ENCODE measurements around the gene BCHE.

BCHE gene

GRCh38 chr3:165837058-165837525 is at the start of gene BCHE:
BCHE (minus strand) TSS chr3:165837423; CDS start chr3:165831033, 6,390 bp downstream.
- no peak for DNase-seq (ENCODE audit: low read depth in 3 of 3)

GRCh38 chr3:165885558-165886270 is 48.5 kb upstream of the BCHE start:
- no peak for DNase-seq (ENCODE audit: low read depth in 3 of 3)

GRCh38 chr3:165884518-165884917 is 47.3 kb upstream of the BCHE start:
- DNase-seq (ENCODE audit: low read depth in 3 of 3): no peak

- DNase-seq (ENCODE audit: low read depth in 3 of 3): no peak
Observed at GRCh38 chr3:165883863-165884478, 46.7 kb upstream of the BCHE start.

GRCh38 chr3:165883117-165883516 is 45.9 kb upstream of the BCHE start:
- no peak for DNase-seq (ENCODE audit: low read depth in 3 of 3)

- no peak for DNase-seq (ENCODE audit: low read depth in 3 of 3)
Observed at GRCh38 chr3:165875644-165876043, 38.4 kb upstream of the BCHE start.

GRCh38 chr3:165874663-165875489 is 37.7 kb upstream of the BCHE start:
- DNase-seq (ENCODE audit: low read depth in 3 of 3): no peak

- no peak for DNase-seq (ENCODE audit: low read depth in 3 of 3)
Observed at GRCh38 chr3:165868088-165868487, 30.9 kb upstream of the BCHE start.

GRCh38 chr3:165859061-165859460 is 21.8 kb upstream of the BCHE start:
- no peak for DNase-seq (ENCODE audit: low read depth in 3 of 3)

- DNase-seq (ENCODE audit: low read depth in 3 of 3): no peak
Observed at GRCh38 chr3:165855581-165855980, 18.4 kb upstream of the BCHE start.

GRCh38 chr3:165854696-165855095 is 17.5 kb upstream of the BCHE start:
- no peak for DNase-seq (ENCODE audit: low read depth in 3 of 3)

GRCh38 chr3:165852711-165853110 is 15.5 kb upstream of the BCHE start:
- no peak for DNase-seq (ENCODE audit: low read depth in 3 of 3)

- no peak for DNase-seq (ENCODE audit: low read depth in 3 of 3)
Observed at GRCh38 chr3:165852191-165852590, 15.0 kb upstream of the BCHE start.

- DNase-seq (ENCODE audit: low read depth in 3 of 3): no peak
Observed at GRCh38 chr3:165846056-165846455, 8.8 kb upstream of the BCHE start.

- DNase-seq (ENCODE audit: low read depth in 3 of 3): no peak
Observed at GRCh38 chr3:165839296-165840076, 2.3 kb upstream of the BCHE start.

- DNase-seq (ENCODE audit: low read depth in 3 of 3): no peak
Observed at GRCh38 chr3:165837801-165838200, 578 bp upstream of the BCHE start.

- DNase-seq (ENCODE audit: low read depth in 3 of 3): no peak
Observed at GRCh38 chr3:165835431-165835830, 1.8 kb downstream of the BCHE start.

GRCh38 chr3:165830746-165831145 is 6.5 kb downstream of the BCHE start:
- no peak for DNase-seq (ENCODE audit: low read depth in 3 of 3)

GRCh38 chr3:165827883-165828282 is 9.3 kb downstream of the BCHE start:
- no peak for DNase-seq (ENCODE audit: low read depth in 3 of 3)

- DNase-seq (ENCODE audit: low read depth in 3 of 3): no peak
Observed at GRCh38 chr3:165827233-165827632, 10.0 kb downstream of the BCHE start.

- no peak for DNase-seq (ENCODE audit: low read depth in 3 of 3)
Observed at GRCh38 chr3:165820671-165821123, 16.5 kb downstream of the BCHE start.
